ENCODE results near the gene AGPAT3.

Gene AGPAT3

DNA sequence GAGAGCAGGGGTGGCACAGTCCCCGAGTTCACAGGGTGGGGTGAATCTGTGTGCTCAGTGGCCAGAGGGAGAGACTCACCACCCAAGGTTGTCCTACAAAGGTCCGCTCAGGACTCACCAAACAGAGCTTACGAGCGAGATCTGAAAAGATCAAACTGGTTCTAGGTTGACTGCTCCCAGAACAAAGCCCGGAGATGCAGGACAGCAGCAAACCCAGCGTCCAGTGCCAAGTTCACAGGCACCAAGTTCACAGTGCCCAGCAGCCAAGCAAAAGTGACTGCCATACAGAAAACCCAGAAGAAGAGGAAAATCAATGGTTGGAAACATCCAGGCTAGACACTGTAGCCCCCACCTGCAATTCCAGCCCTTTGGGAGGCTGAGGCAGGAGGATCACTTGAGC, 35.7 kb downstream of the AGPAT3 start:
- Histone ChIP-seq H3K27me3 (ENCODE audit: control insufficient read depth, insufficient read depth, low read length) (no peaks in the 10 kb centered on the region), H3K4me3 (ENCODE audit: low read depth, low read length) (no peak overlapping the region), H2AFZ (no peak overlapping the region), H3K79me2 (peaks cover 47% of the 10 kb centered on the region), H3K9ac (no peak overlapping the region), H3K9me3 (ENCODE audit: control insufficient read depth, low read length) (no peaks in the 10 kb centered on the region), H3K4me2 (ENCODE audit: low read length) (no peak overlapping the region), H3K36me3 (ENCODE audit: control insufficient read depth, insufficient read depth, low read length) (no peaks in the 10 kb centered on the region), H3K4me1 (peaks cover 3% of the 10 kb centered on the region), H3K27ac (no peak overlapping the region)
- TF ChIP-seq, protein P1, sequence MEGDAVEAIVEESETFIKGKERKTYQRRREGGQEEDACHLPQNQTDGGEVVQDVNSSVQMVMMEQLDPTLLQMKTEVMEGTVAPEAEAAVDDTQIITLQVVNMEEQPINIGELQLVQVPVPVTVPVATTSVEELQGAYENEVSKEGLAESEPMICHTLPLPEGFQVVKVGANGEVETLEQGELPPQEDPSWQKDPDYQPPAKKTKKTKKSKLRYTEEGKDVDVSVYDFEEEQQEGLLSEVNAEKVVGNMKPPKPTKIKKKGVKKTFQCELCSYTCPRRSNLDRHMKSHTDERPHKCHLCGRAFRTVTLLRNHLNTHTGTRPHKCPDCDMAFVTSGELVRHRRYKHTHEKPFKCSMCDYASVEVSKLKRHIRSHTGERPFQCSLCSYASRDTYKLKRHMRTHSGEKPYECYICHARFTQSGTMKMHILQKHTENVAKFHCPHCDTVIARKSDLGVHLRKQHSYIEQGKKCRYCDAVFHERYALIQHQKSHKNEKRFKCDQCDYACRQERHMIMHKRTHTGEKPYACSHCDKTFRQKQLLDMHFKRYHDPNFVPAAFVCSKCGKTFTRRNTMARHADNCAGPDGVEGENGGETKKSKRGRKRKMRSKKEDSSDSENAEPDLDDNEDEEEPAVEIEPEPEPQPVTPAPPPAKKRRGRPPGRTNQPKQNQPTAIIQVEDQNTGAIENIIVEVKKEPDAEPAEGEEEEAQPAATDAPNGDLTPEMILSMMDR (IDR thresholded peaks at IDR 0.05) = no peak

DNA sequence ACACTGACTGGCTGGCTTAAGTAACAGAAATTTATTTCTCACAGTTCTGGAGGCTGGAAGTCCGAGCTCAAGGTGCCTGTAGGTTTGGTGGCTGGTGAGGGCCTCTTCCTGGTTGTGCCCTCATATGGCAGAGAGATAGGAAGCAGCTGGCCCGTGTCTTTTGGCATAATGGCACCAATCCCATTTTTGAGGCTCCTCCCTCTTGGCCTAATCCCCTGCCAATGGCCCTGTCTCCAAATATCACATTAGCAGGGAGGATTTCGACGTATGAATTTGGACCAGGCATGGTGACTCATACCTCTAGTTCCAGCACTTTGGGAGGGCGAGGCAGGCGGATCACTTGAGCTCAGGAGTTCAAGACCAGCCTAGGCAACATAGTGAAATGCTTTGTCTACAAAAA, 37.4 kb downstream of the AGPAT3 start:
- Histone ChIP-seq H3K9me3 (ENCODE audit: control insufficient read depth, low read length) (no peaks in the 10 kb centered on the region), H3K36me3 (ENCODE audit: control insufficient read depth, insufficient read depth, low read length) (no peaks in the 10 kb centered on the region), H3K27ac (no peak overlapping the region), H2AFZ (no peak overlapping the region), H3K79me2 (peaks cover 37% of the 10 kb centered on the region), H3K9ac (no peak overlapping the region), H3K4me1 (peaks cover 3% of the 10 kb centered on the region), H3K4me3 (ENCODE audit: low read depth, low read length) (no peak overlapping the region), H3K27me3 (ENCODE audit: control insufficient read depth, insufficient read depth, low read length) (no peaks in the 10 kb centered on the region), H3K4me2 (ENCODE audit: low read length) (no peak overlapping the region)
- TF ChIP-seq, protein P1 (IDR thresholded peaks at IDR 0.05) = no peak

DNA sequence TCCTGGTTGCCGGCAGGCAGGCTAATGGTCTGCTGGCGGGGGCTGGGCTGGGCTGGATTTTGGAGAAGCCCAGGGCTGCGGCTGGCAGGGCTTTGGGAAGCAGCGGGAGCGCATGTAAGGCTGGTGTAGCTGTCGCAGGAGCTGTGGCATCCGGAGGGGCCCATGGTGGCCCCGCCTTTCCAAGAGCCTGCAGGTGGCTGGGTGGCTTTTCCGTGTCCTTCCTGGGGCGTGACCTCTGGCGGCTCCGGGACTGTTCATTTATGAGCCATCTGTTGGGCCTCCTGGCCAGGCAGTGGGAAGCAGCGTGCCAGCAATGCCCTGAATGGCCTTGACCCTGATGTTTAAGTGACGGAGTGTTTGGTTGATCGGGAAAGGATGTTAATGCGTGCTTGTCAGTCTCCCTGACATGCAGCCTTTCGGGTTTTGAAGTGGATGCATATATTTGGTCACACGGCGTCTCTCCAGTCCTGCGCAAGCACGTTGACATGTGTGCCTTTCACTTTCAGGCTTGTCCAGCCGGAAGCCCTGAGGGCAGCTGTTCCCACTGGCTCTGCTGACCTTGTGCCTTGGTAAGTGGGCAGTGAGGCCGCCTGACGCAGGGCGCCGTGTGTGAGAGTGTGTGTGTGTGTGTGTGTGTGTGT, 38.5 kb downstream of the AGPAT3 start:
- Histone ChIP-seq H3K9ac (no peak overlapping the region), H3K36me3 (ENCODE audit: control insufficient read depth, insufficient read depth, low read length) (no peaks in the 10 kb centered on the region), H3K4me2 (ENCODE audit: low read length) (no peak overlapping the region), H3K27ac (no peak overlapping the region), H3K27me3 (ENCODE audit: control insufficient read depth, insufficient read depth, low read length) (no peaks in the 10 kb centered on the region), H3K4me3 (ENCODE audit: low read depth, low read length) (no peak overlapping the region), H3K79me2 (peaks cover 30% of the 10 kb centered on the region), H3K9me3 (ENCODE audit: control insufficient read depth, low read length) (no peaks in the 10 kb centered on the region), H3K4me1 (peaks cover 8% of the 10 kb centered on the region), H2AFZ (no peak overlapping the region)
- TF ChIP-seq, protein P1 (IDR thresholded peaks at IDR 0.05) = no peak

DNA sequence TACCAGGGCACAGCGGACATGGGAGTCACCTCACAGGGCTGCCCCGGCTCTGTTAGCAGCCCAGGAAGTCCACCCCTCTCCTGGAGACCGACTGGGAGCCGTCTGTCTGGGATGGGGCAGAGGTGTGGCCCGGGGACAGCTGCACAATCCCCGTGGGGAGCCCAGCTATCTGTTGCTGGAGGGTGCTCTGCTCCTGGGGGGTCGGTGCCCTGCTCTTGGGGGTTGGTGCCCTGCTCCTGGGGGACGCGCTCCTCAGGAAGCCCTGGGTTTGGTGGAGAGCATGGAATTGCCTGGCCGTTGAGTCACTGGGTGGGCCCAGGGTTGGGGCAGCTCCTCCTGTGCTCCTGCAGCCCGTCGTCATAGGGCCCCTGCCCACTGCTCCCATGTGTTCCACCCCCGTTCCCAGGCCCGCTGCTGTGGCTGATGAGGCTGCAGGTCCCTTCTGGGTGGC, 39.3 kb downstream of the AGPAT3 start:
- H3K79me2 ChIP-seq = peaks cover 23% of the 10 kb centered on the region
- TF ChIP-seq, protein P1 (IDR thresholded peaks at IDR 0.05) = no peak
- H3K4me2 ChIP-seq (ENCODE audit: low read length) = no peak overlapping the region
- H3K27me3 ChIP-seq (ENCODE audit: control insufficient read depth, insufficient read depth, low read length) = no peaks in the 10 kb centered on the region
- no peak overlapping the region for H2AFZ ChIP-seq
- H3K27ac ChIP-seq = no peak overlapping the region
- no peak overlapping the region for H3K9ac ChIP-seq
- H3K4me1 ChIP-seq = peaks cover 8% of the 10 kb centered on the region
- H3K9me3 ChIP-seq (ENCODE audit: control insufficient read depth, low read length) = no peaks in the 10 kb centered on the region
- H3K36me3 ChIP-seq (ENCODE audit: control insufficient read depth, insufficient read depth, low read length) = no peaks in the 10 kb centered on the region
- no peak overlapping the region for H3K4me3 ChIP-seq (ENCODE audit: low read depth, low read length)

All from parathyroid adenoma (tissue), 2 donors.